GM21576 (cell line): ENCODE results near the gene SIRPG.
"Not testable (repeated sequence)": the region's sequence is repeated elsewhere in the genome, so short reads cannot be mapped to it uniquely, and the experiment has no call there.

ENCODE experiments used
- ATAC-seq: cut with Tn5 transposase; IDR thresholded peaks from one replicate; pipeline ENCODE4 v1.9.1; 2021; ENCODE audit warnings: mild to moderate bottlenecking, moderate library complexity; ENCODE audit not compliant: unreplicated experiment

SIRPG gene

GRCh38 chr20:1608678-1609347, 48.8 kb downstream of the SIRPG start:
- not testable (repeated sequence) for ATAC-seq

GRCh38 chr20:1600736-1601135, 56.8 kb downstream of the SIRPG start:
- no peak for ATAC-seq

- ATAC-seq = no peak
These were observed 62.2 kb downstream of the SIRPG start for GRCh38 chr20:1595333-1595732.

DNA sequence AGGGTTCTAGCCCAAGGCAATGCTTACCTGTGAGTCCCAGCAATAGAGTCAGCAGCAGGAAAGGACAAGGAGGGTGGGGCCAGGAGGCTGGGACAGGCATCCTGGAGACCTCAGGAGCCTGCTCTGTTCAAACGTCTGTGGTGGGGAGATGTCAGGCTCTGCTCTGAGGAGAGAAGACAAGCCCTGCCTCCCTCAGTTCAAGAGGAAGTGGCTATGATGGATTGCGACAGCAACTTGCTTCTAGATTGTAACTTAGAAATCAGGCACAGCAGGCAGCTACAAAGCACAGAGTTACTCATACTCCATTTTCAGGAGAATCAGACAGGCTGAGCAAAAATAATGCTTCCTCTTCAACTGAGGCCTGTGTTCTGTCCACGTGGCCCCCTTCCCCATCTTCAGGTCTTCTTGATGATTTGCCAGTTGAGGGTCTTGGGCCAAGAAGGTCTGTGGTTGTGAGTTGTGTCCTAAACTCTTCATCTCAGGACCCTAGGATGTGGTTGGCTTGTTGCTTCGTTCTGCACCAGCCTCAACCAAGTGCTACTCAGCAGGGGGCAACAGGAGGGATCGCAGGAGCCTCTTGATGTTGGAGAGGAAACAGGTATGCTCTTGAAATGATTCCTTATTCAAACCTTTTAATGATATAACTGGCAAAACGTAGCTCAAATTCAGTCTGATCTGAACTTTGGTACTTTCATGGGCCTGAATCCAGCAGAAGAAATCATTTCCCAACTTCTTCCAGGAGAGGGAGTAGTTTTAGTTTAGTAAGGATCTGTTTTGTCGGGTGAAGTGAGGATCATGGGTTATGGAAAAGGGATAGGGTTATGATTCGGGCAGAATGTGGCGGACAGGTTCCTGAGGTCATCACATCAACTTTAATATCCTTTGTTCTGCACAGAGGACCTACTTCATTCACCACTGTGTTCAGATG, 68.8 kb downstream of the SIRPG start:
- ATAC-seq = no peak

GRCh38 chr20:1587781-1588532, 69.6 kb downstream of the SIRPG start:
- no peak for ATAC-seq

- no peak for ATAC-seq
These were observed 78.1 kb downstream of the SIRPG start for GRCh38 chr20:1579488-1579887.
